DLD1 (cell line): ENCODE data around the gene NCBP2.

Experiments
- in situ Hi-C: cut with HindIII; loops from 2 replicates; pipeline ENCODE4 v1.10.0; 2017; ENCODE audit warnings: low sequenced_read_pairs

NCBP2 gene

GRCh38 chr3:196968233-196969133 lies 26.2 kb upstream of the NCBP2 start, which contains the start of gene PIGZ:
Gene PIGZ, minus strand, starts transcription at chr3:196968833. Its CDS starts 16,802 bp downstream, at chr3:196952031.
- in situ Hi-C loops, result no loop called here

- in situ Hi-C loops, result no loop called here
These were observed 25.3 kb upstream of the NCBP2 start for GRCh38 chr3:196967412-196968232.

- in situ Hi-C loops, result no loop called here
These were observed 24.4 kb upstream of the NCBP2 start for GRCh38 chr3:196966526-196967401.

- in situ Hi-C loops, result no loop called here
These were observed 23.5 kb upstream of the NCBP2 start for GRCh38 chr3:196965804-196966173.

GRCh38 chr3:196965112-196965803 lies 22.9 kb upstream of the NCBP2 start:
- in situ Hi-C loops, result no loop called here

GRCh38 chr3:196963631-196963953 lies 21.3 kb upstream of the NCBP2 start:
- in situ Hi-C loops, result no loop called here

- in situ Hi-C loops, result no loop called here
These were observed 20.8 kb upstream of the NCBP2 start for GRCh38 chr3:196962930-196963630.

GRCh38 chr3:196962108-196962929 lies 20.0 kb upstream of the NCBP2 start:
- in situ Hi-C loops, result no loop called here

- in situ Hi-C loops, result no loop called here
These were observed 12.5 kb upstream of the NCBP2 start for GRCh38 chr3:196954832-196955231.

- in situ Hi-C loops, result no loop called here
These were observed 9.0 kb upstream of the NCBP2 start for GRCh38 chr3:196951371-196951770.

- in situ Hi-C loops, result loop anchor here (10.0 kb wide), 1 partner anchor 75 kb away; the partner anchor contains the start of gene MELTF
These were observed 7.4 kb upstream of the NCBP2 start for GRCh38 chr3:196949750-196950149.

- in situ Hi-C loops, result loop anchor here (10.0 kb wide), 1 partner anchor 76 kb away; the partner anchor contains the start of gene MELTF
These were observed 6.9 kb upstream of the NCBP2 start for GRCh38 chr3:196949285-196949619.

- in situ Hi-C loops, result loop anchor here (10.0 kb wide), 1 partner anchor 76 kb away; the partner anchor contains the start of gene MELTF
These were observed 6.3 kb upstream of the NCBP2 start for GRCh38 chr3:196948442-196949284.

GRCh38 chr3:196947860-196948441 lies 5.6 kb upstream of the NCBP2 start:
- in situ Hi-C loops, result loop anchor here (10.0 kb wide), 1 partner anchor 77 kb away; the partner anchor contains the start of gene MELTF

- in situ Hi-C loops, result loop anchor here (10.0 kb wide), 1 partner anchor 78 kb away; the partner anchor contains the start of gene MELTF
These were observed 5.0 kb upstream of the NCBP2 start for GRCh38 chr3:196947136-196947859.

- in situ Hi-C loops, result loop anchor here (10.0 kb wide), 1 partner anchor 81 kb away; the partner anchor contains the start of gene MELTF
These were observed 1.9 kb upstream of the NCBP2 start for GRCh38 chr3:196944037-196944790.
